Heart left ventricle (tissue), 16 donors: ENCODE measurements around the gene PSMD9. TPM values are rescaled to one million over a fixed set of nuclear protein-coding genes. Genes with fewer than 3 reads are reported as not detected.

Experiments
- ATAC-seq, 4 donors: fragments of 200-7000 bp; cut with Tn5 transposase; one replicate each; pipeline ENCODE4 v1.9.1; 2020 to 2022; ENCODE audit warnings: moderate library complexity in 4 of 4, mild to moderate bottlenecking in 3 of 4, moderate number of reproducible peaks in 1 of 4
- DNase-seq, 5 donors: peaks; one replicate each; pipeline ENCODE4 v3.0.0-alpha.2; 2020
- H3K27ac ChIP-seq, 12 donors: fragments of 200-600 bp; sonication (generic) in 4 of 12; one replicate each; pipeline versions ENCODE4 v1.5.0 to v1.8.0; 2016 to 2022; ENCODE audit warnings: mild to moderate bottlenecking in 2 of 12
- H3K27me3 ChIP-seq, 9 donors: fragments of 200-600 bp; sonication (generic) in 2 of 9; one replicate each; pipeline versions ENCODE4 v1.5.1 to v1.8.0; 2016 to 2022; ENCODE audit warnings: mild to moderate bottlenecking in 3 of 9
- H3K36me3 ChIP-seq, 9 donors: fragments of 200-600 bp; sonication (generic) in 2 of 9; one replicate each; pipeline versions ENCODE4 v1.5.0 to v1.8.0; 2018 to 2022; ENCODE audit warnings: mild to moderate bottlenecking in 2 of 9
- H3K4me1 ChIP-seq, 12 donors: fragments of 200-600 bp; sonication (generic) in 4 of 12; one replicate each; pipeline versions ENCODE4 v1.5.0 to v1.8.0; 2016 to 2022; ENCODE audit warnings: mild to moderate bottlenecking in 3 of 12
- H3K4me3 ChIP-seq, 12 donors: fragments of 200-600 bp; sonication (generic) in 4 of 12; one replicate each; pipeline versions ENCODE4 v1.5.0 to v1.8.0; 2017 to 2022; ENCODE audit warnings: mild to moderate bottlenecking in 9 of 12, moderate library complexity in 4 of 12
- H3K9me3 ChIP-seq, 12 donors: fragments of 200-600 bp; sonication (generic) in 4 of 12; one replicate each; pipeline versions ENCODE4 v1.5.0 to v1.8.0; 2016 to 2022; ENCODE audit warnings: mild to moderate bottlenecking in 1 of 12
- POLR2A ChIP-seq, 2 donors: fragments of 450-650 bp; IDR thresholded peaks; one replicate each; pipeline ENCODE4 v1.6.1; 2017; ENCODE audit warnings: antibody characterized with exemption in 2 of 2, mild to moderate bottlenecking in 2 of 2, moderate library complexity in 2 of 2
- WGBS, 4 donors: extraction: QIAGEN DNeasy Blood & Tissue Kit in 2 of 4; methylation state at CpG; one replicate each; pipeline versions ENCODE4 v1.1.5 to v1.1.7; 2013 to 2018; 5-methylcytosine and 5-hydroxymethylcytosine counted together
- intact Hi-C, 10 donors: fragments of 100-400 bp; cut with DNase I; formaldehyde crosslinking; loops; one replicate each; pipeline versions ENCODE4 v1.11.1 to v1.14.2; 2022
- polyA plus RNA-seq, 2 donors: library from polyadenylated mRNA; stranded (reverse); fragments of 200-250 nt; gene quantifications; one replicate each; pipeline ENCODE4 v1.2.3, GENCODE V29; 2013
- total RNA-seq, 9 donors: library from RNA; depleted of rRNA in 2 of 9; stranded (reverse); fragments of >200 nt in 2 of 9; fragmentation: NEBNext Ultra II Directional in 3 of 9; extraction: Animal tissue kit (Norgen Biotek cat#: 25700) in 3 of 9; gene quantifications; one replicate each; pipeline versions ENCODE4 v1.1.0 to v1.2.4, GENCODE V29; 2016 to 2023
- TF ChIP-seq, protein P1 (sequence below), 12 donors: fragments of 200-600 bp; sonication (generic) in 4 of 12; IDR thresholded peaks; one replicate each; pipeline versions ENCODE4 v1.5.0 to v1.8.0; 2018 to 2022; ENCODE audit warnings: antibody characterized with exemption in 12 of 12, mild to moderate bottlenecking in 5 of 12
- donor health status: ischemic (EF 13 %, LVEDD 7.1; RV severe dilation, severe dysfunction).
- donor health status: healthy with polysubstance abuse.
- donor health status: DM: no; HTN: yes; CAD: no.
- donor health status: DM: no; HTN: no; CAD: no.
- donor health status: ischemic (EF 25% LVEDD 6.9; RV normal size, moderate dysfunction).
- donor health status: ischemic (EF 25% LVEDD 5.7; RV mildly dilated, moderate dysfunction).
- donor health status: healthy.
- donor health status: DM: yes; HTN: yes; CAD: no.
- donor health status: ischemic (EF 35%, LVEDD 5.7; RV mildly dilated, moderate dysfunction).
- donor health status: nonischemic (EF 11% LVEDD 7.7; RV severe dilation, severe dysfunction).
- donor health status: DM: yes; HTN: yes; CAD: no.
- donor health status: PGD.
- donor health status: ischemic (EF 29% LVEDD 5.4; RV normal size, mild dysfunction).
- donor health status: nonischemic (EF 23%, LVEDD 6.1; RV moderate dilation, normal function).

The PSMD9 gene
- total and polyA plus RNA-seq, 11 donors, result 24.8 to 133 (median 37.9) TPM

DNA sequence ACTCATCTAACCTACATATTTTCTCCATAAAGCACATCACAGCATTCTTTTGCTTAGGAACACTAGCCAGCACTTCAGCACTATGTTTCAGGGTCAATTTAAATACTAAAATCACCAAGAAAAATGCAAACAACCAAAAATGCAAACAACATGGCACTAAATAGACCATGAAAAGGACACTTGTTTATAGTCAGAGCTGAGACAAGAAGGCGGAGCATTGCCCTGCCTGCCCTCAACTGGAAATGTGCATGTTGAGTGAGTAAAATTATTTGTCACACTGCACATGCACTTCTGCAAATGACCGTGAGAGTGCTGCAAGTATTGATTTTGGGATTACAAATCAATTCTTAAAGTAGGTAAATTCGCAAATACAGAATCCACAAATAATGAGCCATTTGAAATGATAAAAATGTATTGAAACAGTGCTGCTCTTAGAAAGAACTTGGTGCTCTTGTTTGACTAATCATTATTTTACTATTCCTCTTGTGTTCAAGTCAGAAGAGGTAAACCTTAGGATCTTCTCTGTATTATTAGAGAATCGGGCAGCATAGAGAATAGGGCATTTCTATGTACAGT, 64.6 kb downstream of the PSMD9 start:
- Histone ChIP-seq H3K36me3 (no peaks in the 10 kb centered on the region), H3K9me3 (peaks cover 0 to 4% (median 0%) of the 10 kb centered on the region in 12 donors), H3K27me3 (no peaks in the 10 kb centered on the region), H3K27ac (no peak overlapping the region), H3K4me1 (no peaks in the 10 kb centered on the region), H3K4me3 (no peak overlapping the region)
- DNase-seq, result no peak
- 95% methylated on average over 4 of the region's 4 CpGs for WGBS, 4 donors
- no peak for ATAC-seq
- intact Hi-C loops, result loop anchor here in 1 of 10 donors (10.0 kb wide), 1 partner anchor 72 kb away; the partner anchor contains the start of gene BCL7A
- TF ChIP-seq, protein P1, sequence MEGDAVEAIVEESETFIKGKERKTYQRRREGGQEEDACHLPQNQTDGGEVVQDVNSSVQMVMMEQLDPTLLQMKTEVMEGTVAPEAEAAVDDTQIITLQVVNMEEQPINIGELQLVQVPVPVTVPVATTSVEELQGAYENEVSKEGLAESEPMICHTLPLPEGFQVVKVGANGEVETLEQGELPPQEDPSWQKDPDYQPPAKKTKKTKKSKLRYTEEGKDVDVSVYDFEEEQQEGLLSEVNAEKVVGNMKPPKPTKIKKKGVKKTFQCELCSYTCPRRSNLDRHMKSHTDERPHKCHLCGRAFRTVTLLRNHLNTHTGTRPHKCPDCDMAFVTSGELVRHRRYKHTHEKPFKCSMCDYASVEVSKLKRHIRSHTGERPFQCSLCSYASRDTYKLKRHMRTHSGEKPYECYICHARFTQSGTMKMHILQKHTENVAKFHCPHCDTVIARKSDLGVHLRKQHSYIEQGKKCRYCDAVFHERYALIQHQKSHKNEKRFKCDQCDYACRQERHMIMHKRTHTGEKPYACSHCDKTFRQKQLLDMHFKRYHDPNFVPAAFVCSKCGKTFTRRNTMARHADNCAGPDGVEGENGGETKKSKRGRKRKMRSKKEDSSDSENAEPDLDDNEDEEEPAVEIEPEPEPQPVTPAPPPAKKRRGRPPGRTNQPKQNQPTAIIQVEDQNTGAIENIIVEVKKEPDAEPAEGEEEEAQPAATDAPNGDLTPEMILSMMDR (IDR thresholded peaks at IDR 0.05), result no peak
- no peak for TF ChIP-seq POLR2A (IDR thresholded peaks at IDR 0.05)

DNA sequence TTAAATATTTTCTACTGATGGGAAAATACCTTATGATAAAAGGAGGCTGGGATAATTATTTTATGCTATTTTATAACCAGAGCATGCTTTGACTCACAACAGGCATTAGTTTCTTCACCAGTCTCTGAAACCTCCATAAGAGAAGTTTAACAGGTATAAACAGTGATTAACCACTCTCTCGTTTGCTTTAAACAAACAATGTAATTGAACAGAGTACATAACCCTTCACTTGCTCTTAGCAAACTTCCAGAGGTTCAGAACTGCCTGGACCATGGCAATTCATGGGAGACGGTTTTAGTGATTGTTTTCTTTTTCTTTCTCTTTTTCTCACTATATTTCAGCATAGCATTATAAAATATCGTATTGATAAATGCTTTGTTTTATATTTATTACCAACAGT, 65.1 kb downstream of the PSMD9 start:
- no peak for TF ChIP-seq POLR2A (IDR thresholded peaks at IDR 0.05)
- TF ChIP-seq, protein P1 (IDR thresholded peaks at IDR 0.05), result no peak
- no peaks in the 10 kb centered on the region for H3K4me1 ChIP-seq
- no peaks in the 10 kb centered on the region for H3K36me3 ChIP-seq
- peaks cover 0 to 4% (median 0%) of the 10 kb centered on the region in 12 donors for H3K9me3 ChIP-seq
- no peak for ATAC-seq
- no peak overlapping the region for H3K27ac ChIP-seq
- no peak for DNase-seq
- WGBS, 4 donors, result 86 to 92% (median 88%) methylated on average over 3 of the region's 3 CpGs
- H3K27me3 ChIP-seq, result no peaks in the 10 kb centered on the region
- intact Hi-C loops, result loop anchor here in 1 of 10 donors (10.0 kb wide), 1 partner anchor 71 kb away; the partner anchor contains the start of gene BCL7A
- H3K4me3 ChIP-seq, result no peak overlapping the region

DNA sequence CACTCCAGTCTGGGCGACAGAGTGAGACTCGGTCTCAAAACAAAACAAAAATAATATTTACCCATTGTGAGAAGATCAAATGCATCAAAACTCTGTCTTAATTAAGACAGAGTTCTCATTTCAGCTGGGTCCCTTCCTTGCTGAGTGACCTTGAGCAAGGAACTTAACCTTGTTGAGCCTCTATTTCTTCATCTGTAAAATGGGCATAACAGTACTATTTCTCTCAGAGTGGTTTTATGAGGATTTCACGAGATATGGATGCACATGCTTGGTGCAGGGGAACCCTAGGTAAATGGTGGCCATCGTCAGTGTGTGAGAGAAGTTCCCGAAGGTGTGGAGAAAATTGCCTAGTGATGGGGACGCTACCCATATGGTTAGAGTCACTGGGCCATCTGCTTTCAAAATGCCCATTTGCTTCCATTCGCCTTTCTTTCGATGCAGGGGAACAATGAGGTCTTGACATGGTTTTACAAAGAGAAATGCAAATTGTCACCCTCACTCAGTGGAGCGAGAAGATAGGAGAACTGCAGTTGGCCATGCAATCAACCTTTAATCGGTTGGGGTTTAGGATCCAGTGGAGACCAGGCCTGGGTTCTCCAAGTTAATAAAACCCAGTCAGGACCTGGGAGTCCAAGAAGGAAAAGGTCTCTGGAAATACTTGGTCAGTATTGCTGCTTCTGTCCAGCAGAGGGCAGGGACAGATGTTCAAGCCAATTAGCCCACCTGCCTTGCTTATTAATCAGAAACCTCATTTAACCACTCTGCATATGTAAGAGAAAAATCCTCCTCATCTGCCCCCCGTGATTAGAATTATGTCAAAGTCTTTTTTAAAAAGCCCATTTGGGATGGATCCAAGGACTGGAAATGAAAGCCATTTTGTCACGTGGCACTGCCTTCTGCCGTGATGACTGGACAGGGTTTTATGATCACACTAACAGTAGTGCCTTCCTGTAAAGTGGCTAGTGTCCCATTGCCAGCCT, 67.0 kb downstream of the PSMD9 start:
- H3K27me3 ChIP-seq, result no peaks in the 10 kb centered on the region
- H3K4me3 ChIP-seq, result no peak overlapping the region
- H3K36me3 ChIP-seq, result no peaks in the 10 kb centered on the region
- peaks cover 0 to 4% (median 0%) of the 10 kb centered on the region in 12 donors for H3K9me3 ChIP-seq
- 87 to 89% (median 88%) methylated on average over 13 of the region's 13 CpGs for WGBS, 4 donors
- ATAC-seq (no peak), DNase-seq (no peak)
- no peak overlapping the region for H3K27ac ChIP-seq
- intact Hi-C loops, result loop anchor here in 3 of 10 donors (5.0 to 10.0 kb wide), 3 partner anchors 67 to 72 kb away; partner anchors contain the start of gene BCL7A (in 2 of the 3)
- TF ChIP-seq POLR2A (IDR thresholded peaks at IDR 0.05), result no peak
- TF ChIP-seq, protein P1 (IDR thresholded peaks at IDR 0.05), result peak in 9 of 12 donors; percentile 24 to 59 (median 49)
- H3K4me1 ChIP-seq, result no peaks in the 10 kb centered on the region
